Activated B cell treated with CpG ODN at 0.5 μM for 24 hours (primary cell): ENCODE results near the gene SLC36A2. TPM values are rescaled to one million over a fixed set of nuclear protein-coding genes. Genes with fewer than 3 reads are reported as not detected.
"Not testable (repeated sequence)": the region's sequence is repeated elsewhere in the genome, so short reads cannot be mapped to it uniquely, and the experiment has no call there.

Source experiments
- ATAC-seq: fragments of 200-7000 bp; cut with Tn5 transposase; one replicate; pipeline ENCODE4 v1.10.0; 2021; ENCODE audit warnings: low read depth, mild to moderate bottlenecking, moderate library complexity
- CTCF ChIA-PET: fragments of 350-600 bp; sonication (Branson Sonifier 250); formaldehyde crosslinking; loops from one replicate; lab custom pipeline; 2021; ENCODE audit warnings: antibody characterized with exemption; lab: Charles Lee
- POLR2A ChIA-PET: fragments of 350-600 bp; sonication (Branson Sonifier 250); formaldehyde crosslinking; loops from one replicate; lab custom pipeline; 2021; ENCODE audit warnings: antibody characterized with exemption; lab: Charles Lee
- DNase-seq: peaks from one replicate; pipeline ENCODE4 v3.0.0; 2022
- H3K27ac Mint-ChIP-seq: one replicate; pipeline ENCODE4 v1.8.0; 2020; ENCODE audit warnings: mixed read lengths
- H3K27me3 Mint-ChIP-seq: one replicate; pipeline ENCODE4 v1.8.0; 2021; ENCODE audit warnings: mixed read lengths
- H3K36me3 Mint-ChIP-seq: one replicate; pipeline ENCODE4 v1.8.0; 2021; ENCODE audit warnings: low read depth, mixed read lengths
- H3K4me1 Mint-ChIP-seq: one replicate; pipeline ENCODE4 v1.8.0; 2021; ENCODE audit warnings: mixed read lengths
- H3K4me3 Mint-ChIP-seq: one replicate; pipeline ENCODE4 v1.8.0; 2020; ENCODE audit warnings: mild to moderate bottlenecking, mixed read lengths
- H3K9me3 Mint-ChIP-seq: one replicate; pipeline ENCODE4 v1.8.0; 2020; ENCODE audit warnings: mixed read lengths
- CTCF ChIP-seq: fragments of 200-600 bp; IDR thresholded peaks from one replicate; pipeline ENCODE4 v1.8.0; 2022; ENCODE audit warnings: antibody characterized with exemption, mild to moderate bottlenecking
- intact Hi-C: fragments of 100-400 bp; cut with micrococcal nuclease; formaldehyde crosslinking; loops from one replicate; pipeline ENCODE4 v1.15.1; 2024
- total RNA-seq: library from RNA; stranded (reverse); gene quantifications from 2 replicates; pipeline ENCODE4 v1.2.3, GENCODE V29; 2022

The SLC36A2 gene
- total RNA-seq, 1 donor from 2014 or later: not detected

GRCh38 chr5:151312756-151313324 lies 34.5 kb downstream of the SLC36A2 start:
- Mint-ChIP-seq H3K36me3 (no peaks in the 10 kb centered on the region), H3K4me3 (no peak overlapping the region), H3K27ac (no peak overlapping the region), H3K27me3 (peaks cover 5% of the 10 kb centered on the region), H3K9me3 (peaks cover 9% of the 10 kb centered on the region), H3K4me1 (peaks cover 2% of the 10 kb centered on the region)
- no peak for DNase-seq
- intact Hi-C loops: no loop called here
- CTCF ChIA-PET: interaction anchor here (1.0 kb wide), 2 partner anchors 72 to 148 kb away, joined by 3 to 7 read pairs; no protein-coding TSS in a partner anchor
- no peak for TF ChIP-seq CTCF
- POLR2A ChIA-PET: no interaction called here
- ATAC-seq: no peak

- DNase-seq: no peak
- no peak overlapping the region for H3K27ac Mint-ChIP-seq
- no peaks in the 10 kb centered on the region for H3K36me3 Mint-ChIP-seq
- ChIA-PET POLR2A (no interaction called here), CTCF (no interaction called here)
- intact Hi-C loops: no loop called here
- peaks cover 5% of the 10 kb centered on the region for H3K27me3 Mint-ChIP-seq
- no peak overlapping the region for H3K4me3 Mint-ChIP-seq
- ATAC-seq: no peak
- peaks cover 1% of the 10 kb centered on the region for H3K4me1 Mint-ChIP-seq
- no peak for TF ChIP-seq CTCF
- H3K9me3 Mint-ChIP-seq: peaks cover 9% of the 10 kb centered on the region
These were observed 36.4 kb downstream of the SLC36A2 start for GRCh38 chr5:151310932-151311331.

- intact Hi-C loops: loop anchor here (5.0 kb wide), 1 partner anchor 38 kb away; no protein-coding TSS in a partner anchor
- H3K27me3 Mint-ChIP-seq, H3K9me3 Mint-ChIP-seq, H3K4me1 Mint-ChIP-seq, POLR2A ChIA-PET, DNase-seq, H3K27ac Mint-ChIP-seq, H3K36me3 Mint-ChIP-seq, CTCF ChIA-PET, ATAC-seq, H3K4me3 Mint-ChIP-seq: not testable (repeated sequence)
These were observed 37.5 kb downstream of the SLC36A2 start for GRCh38 chr5:151309821-151310220.

- ATAC-seq, CTCF ChIA-PET, H3K4me1 Mint-ChIP-seq, H3K36me3 Mint-ChIP-seq, H3K27me3 Mint-ChIP-seq, H3K4me3 Mint-ChIP-seq, H3K9me3 Mint-ChIP-seq, POLR2A ChIA-PET, H3K27ac Mint-ChIP-seq, DNase-seq: not testable (repeated sequence)
- intact Hi-C loops: loop anchor here (5.0 kb wide), 1 partner anchor 37 kb away; no protein-coding TSS in a partner anchor
These were observed 38.1 kb downstream of the SLC36A2 start for GRCh38 chr5:151309266-151309665.

GRCh38 chr5:151303666-151304065 lies 43.7 kb downstream of the SLC36A2 start, which contains the start of gene SLC36A3:
Gene SLC36A3 (minus strand): TSS chr5:151303766. CDS start chr5:151303354, 412 bp downstream.
- intact Hi-C loops: no loop called here
- H3K4me1 Mint-ChIP-seq: no peaks in the 10 kb centered on the region
- ChIA-PET CTCF (no interaction called here), POLR2A (no interaction called here)
- peaks cover 15% of the 10 kb centered on the region for H3K27me3 Mint-ChIP-seq
- TF ChIP-seq CTCF: no peak
- no peaks in the 10 kb centered on the region for H3K9me3 Mint-ChIP-seq
- ATAC-seq (no peak), DNase-seq (no peak)
- H3K27ac Mint-ChIP-seq: no peak within 1 kb of the TSS
- no peaks in the 10 kb centered on the region for H3K36me3 Mint-ChIP-seq
- no peak within 1 kb of the TSS for H3K4me3 Mint-ChIP-seq

- no peaks in the 10 kb centered on the region for H3K36me3 Mint-ChIP-seq
- no peak for DNase-seq
- POLR2A ChIA-PET: interaction anchor here (0.6 kb wide), 1 partner anchor 133 kb away, joined by 3 read pairs; no protein-coding TSS in a partner anchor
- no peaks in the 10 kb centered on the region for H3K9me3 Mint-ChIP-seq
- CTCF ChIA-PET: interaction anchor here (0.6 to 1.1 kb wide), 6 partner anchors 58 to 238 kb away, joined by 3 to 6 read pairs (median 3); no protein-coding TSS in a partner anchor
- peaks cover 15% of the 10 kb centered on the region for H3K27me3 Mint-ChIP-seq
- intact Hi-C loops: loop anchor here (1.0 to 5.0 kb wide), 4 partner anchors 61 to 496 kb away; no protein-coding TSS in a partner anchor
- ATAC-seq: peak; percentile 58
- no peak overlapping the region for H3K4me3 Mint-ChIP-seq
- H3K27ac Mint-ChIP-seq: no peak overlapping the region
- H3K4me1 Mint-ChIP-seq: peaks cover 4% of the 10 kb centered on the region
- TF ChIP-seq CTCF: no peak
These were observed 49.1 kb downstream of the SLC36A2 start for GRCh38 chr5:151298063-151298855.
